Vagina (tissue), 2 donors: ENCODE data around the gene GNA15.

Experiments
- POLR2AphosphoS5 ChIP-seq, 2 donors: sonication (generic); formaldehyde crosslinking; IDR thresholded peaks; one replicate each; pipeline ENCODE4 v1.9.0; 2017; ENCODE audit warnings: antibody characterized with exemption in 2 of 2, mild to moderate bottlenecking in 2 of 2, low read depth in 1 of 2; ENCODE audit not compliant: insufficient read depth in 1 of 2
- TF ChIP-seq, protein P1 (sequence below), 3 experiments: fragments of 450-650 bp in 2 of 3; fragments of 200-600 bp in 1 of 3; sonication (generic) in 1 of 3; IDR thresholded peaks; one replicate each; pipeline ENCODE4 v1.5.1; 2017 to 2019; ENCODE audit warnings: antibody characterized with exemption in 3 of 3, mild to moderate bottlenecking in 2 of 3, moderate library complexity in 2 of 3

DNA sequence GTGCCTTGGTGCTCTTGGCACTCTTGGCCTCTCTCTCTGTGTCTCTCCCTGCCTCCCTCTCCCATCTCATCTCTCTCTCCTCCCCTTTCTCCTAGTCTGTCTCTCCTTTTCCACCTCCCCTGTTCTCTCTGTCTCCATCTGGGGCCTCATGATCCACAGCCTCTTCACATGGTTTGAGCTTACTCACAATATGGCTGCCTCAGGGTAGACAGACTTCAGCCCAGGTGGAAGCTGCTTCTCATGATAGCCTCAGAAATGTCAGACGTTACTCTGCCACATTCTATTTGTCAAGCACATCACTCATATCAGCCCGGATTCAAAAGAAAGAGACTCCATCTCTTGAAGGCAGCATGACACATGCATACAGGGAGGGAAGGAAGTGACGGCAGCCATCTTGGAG is 24.4 kb downstream of the GNA15 start:
- no peak for TF ChIP-seq POLR2AphosphoS5 (IDR thresholded peaks at IDR 0.05; ENCODE audit: insufficient read depth in 1 of 2, low read depth in 1 of 2)
- TF ChIP-seq, protein P1, sequence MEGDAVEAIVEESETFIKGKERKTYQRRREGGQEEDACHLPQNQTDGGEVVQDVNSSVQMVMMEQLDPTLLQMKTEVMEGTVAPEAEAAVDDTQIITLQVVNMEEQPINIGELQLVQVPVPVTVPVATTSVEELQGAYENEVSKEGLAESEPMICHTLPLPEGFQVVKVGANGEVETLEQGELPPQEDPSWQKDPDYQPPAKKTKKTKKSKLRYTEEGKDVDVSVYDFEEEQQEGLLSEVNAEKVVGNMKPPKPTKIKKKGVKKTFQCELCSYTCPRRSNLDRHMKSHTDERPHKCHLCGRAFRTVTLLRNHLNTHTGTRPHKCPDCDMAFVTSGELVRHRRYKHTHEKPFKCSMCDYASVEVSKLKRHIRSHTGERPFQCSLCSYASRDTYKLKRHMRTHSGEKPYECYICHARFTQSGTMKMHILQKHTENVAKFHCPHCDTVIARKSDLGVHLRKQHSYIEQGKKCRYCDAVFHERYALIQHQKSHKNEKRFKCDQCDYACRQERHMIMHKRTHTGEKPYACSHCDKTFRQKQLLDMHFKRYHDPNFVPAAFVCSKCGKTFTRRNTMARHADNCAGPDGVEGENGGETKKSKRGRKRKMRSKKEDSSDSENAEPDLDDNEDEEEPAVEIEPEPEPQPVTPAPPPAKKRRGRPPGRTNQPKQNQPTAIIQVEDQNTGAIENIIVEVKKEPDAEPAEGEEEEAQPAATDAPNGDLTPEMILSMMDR (IDR thresholded peaks at IDR 0.05) = no peak
